OCI-LY7 (cell line): Measurements from ENCODE around the gene RECK. TPM values are rescaled to one million over a fixed set of nuclear protein-coding genes. Genes with fewer than 3 reads are reported as not detected.

Source experiments
- BruUV-seq: library from RNA; stranded (reverse); fragments of 400-500 nt; replicated peaks from 2 replicates; lab custom pipeline; 2021; lab: Mats Ljungman, UMichigan
- CTCF ChIA-PET: fragments of 300-600 bp; sonication (Branson Sonifier 250); formaldehyde crosslinking; loops from one replicate; lab custom pipeline; 2022; ENCODE audit warnings: antibody characterized with exemption; ENCODE audit not compliant: unreplicated experiment; lab: Charles Lee
- POLR2A ChIA-PET: fragments of 300-600 bp; sonication (Branson Sonifier 250); formaldehyde crosslinking; loops from one replicate; lab custom pipeline; 2022; ENCODE audit warnings: antibody characterized with exemption; lab: Charles Lee
- DNase-seq: peaks from one replicate; pipeline ENCODE4 v3.0.0-alpha.2; 2015; ENCODE audit warnings: low spot score
- H2AFZ ChIP-seq: fragments of 200-600 bp; sonication (generic), shearing (Covaris generic); 2 replicates; pipeline ENCODE4 v1.6.1; 2014; ENCODE audit warnings: mild to moderate bottlenecking, antibody characterized with exemption, low read length, moderate library complexity
- H3K27ac ChIP-seq: fragments of 200-600 bp; sonication (generic); 2 replicates; pipeline ENCODE4 v1.5.1; 2014; ENCODE audit warnings: mixed run types, low read depth, mild to moderate bottlenecking, moderate library complexity, low read length, inconsistent platforms; ENCODE audit not compliant: poor library complexity, severe bottlenecking
- H3K36me3 ChIP-seq: fragments of 200-600 bp; sonication (generic); 2 replicates; pipeline ENCODE4 v1.6.1; 2014; ENCODE audit warnings: mild to moderate bottlenecking, antibody characterized with exemption, low read length, moderate library complexity, mixed read lengths; ENCODE audit not compliant: insufficient read depth
- H3K4me1 ChIP-seq: fragments of 200-600 bp; sonication (generic); 2 replicates; pipeline ENCODE4 v1.5.1; 2014; ENCODE audit warnings: mild to moderate bottlenecking, low read length; ENCODE audit not compliant: insufficient read depth, poor library complexity, severe bottlenecking
- H3K4me2 ChIP-seq: fragments of 200-600 bp; sonication (generic); 2 replicates; pipeline ENCODE4 v1.6.1; 2014; ENCODE audit warnings: mild to moderate bottlenecking, low read length
- H3K4me3 ChIP-seq: fragments of 200-600 bp; sonication (generic); 2 replicates; pipeline ENCODE4 v1.5.1; 2014; ENCODE audit warnings: mild to moderate bottlenecking, low read depth, low read length; ENCODE audit not compliant: poor library complexity, severe bottlenecking
- H3K79me2 ChIP-seq: fragments of 200-600 bp; sonication (generic); 2 replicates; pipeline ENCODE4 v1.6.1; 2016; ENCODE audit warnings: low read depth, mild to moderate bottlenecking, low read length, moderate library complexity, mixed read lengths; ENCODE audit not compliant: insufficient read depth
- H3K9me2 ChIP-seq: fragments of 200-600 bp; sonication (generic); 2 replicates; pipeline ENCODE4 v1.6.1; 2016; ENCODE audit warnings: mild to moderate bottlenecking, low read length, mixed read lengths; ENCODE audit not compliant: insufficient read depth
- H3K9me3 ChIP-seq: fragments of 200-600 bp; sonication (generic); 2 replicates; pipeline ENCODE4 v1.6.1; 2014; ENCODE audit warnings: mild to moderate bottlenecking, mixed run types, low read length, mixed read lengths
- H4K20me1 ChIP-seq: fragments of 200-600 bp; sonication (generic); 2 replicates; pipeline ENCODE4 v1.6.1; 2014; ENCODE audit warnings: mild to moderate bottlenecking, antibody characterized with exemption, low read length, moderate library complexity, mixed read lengths; ENCODE audit not compliant: insufficient read depth
- CTCF ChIP-seq: fragments of 200-600 bp; sonication (generic); conservative IDR thresholded peaks from 2 replicates; pipeline ENCODE4 v1.5.1; 2014; ENCODE audit warnings: mild to moderate bottlenecking, antibody characterized with exemption, low read length, moderate library complexity, mixed read lengths
- EZH2phosphoT487 ChIP-seq: fragments of 200-600 bp; sonication (generic); IDR thresholded peaks from 2 replicates; pipeline ENCODE4 v1.6.1; 2018; ENCODE audit warnings: low read depth, borderline replicate concordance, mild to moderate bottlenecking, mixed run types, antibody characterized with exemption, low read length, moderate library complexity, mixed read lengths
- intact Hi-C: fragments of 100-400 bp; cut with micrococcal nuclease; formaldehyde crosslinking; loops from one replicate; pipeline ENCODE4 v1.10.0; 2022; ENCODE audit not compliant: unreplicated experiment
- total RNA-seq, 2 experiments: library from RNA; depleted of rRNA in 1 of 2; stranded (reverse); fragments of >200 nt in 1 of 2; shearing (Covaris generic) in 1 of 2; gene quantifications; 2 replicates each; pipeline ENCODE4 v1.2.3, GENCODE V29; 2014 to 2022

Gene RECK
- total RNA-seq, 2 experiments from 2014 or later = 3.0 to 6.5 TPM

- Histone ChIP-seq H3K9me2 (no peaks in the 10 kb centered on the region), H4K20me1 (no peaks in the 10 kb centered on the region), H3K9me3 (no peaks in the 10 kb centered on the region), H2AFZ (no peak overlapping the region), H3K27ac (no peak overlapping the region), H3K4me1 (peaks cover 10% of the 10 kb centered on the region), H3K4me3 (no peak overlapping the region), H3K79me2 (no peaks in the 10 kb centered on the region), H3K36me3 (no peaks in the 10 kb centered on the region), H3K4me2 (no peak overlapping the region)
- intact Hi-C loops = loop anchor here (5.0 kb wide), 1 partner anchor 50 kb away; the partner anchor contains the start of gene OR2S2
- POLR2A ChIA-PET = interaction anchor here (0.5 to 2.1 kb wide), 4 partner anchors 12 to 170 kb away, joined by 4 to 10 read pairs (median 6); no protein-coding TSS in a partner anchor
- DNase-seq = peak; percentile 34
- no TSS peak for BruUV-seq
- no peak for TF ChIP-seq EZH2phosphoT487
- no peak for TF ChIP-seq CTCF
- CTCF ChIA-PET = interaction anchor here (0.6 to 1.3 kb wide), 4 partner anchors 15 to 95 kb away, joined by 3 read pairs; no protein-coding TSS in a partner anchor
Measured at GRCh38 chr9:36007316-36007708, 29.4 kb upstream of the RECK start.

GRCh38 chr9:36007852-36008251, 28.9 kb upstream of the RECK start:
- POLR2A ChIA-PET = interaction anchor here (0.6 to 2.1 kb wide), 4 partner anchors 12 to 31 kb away, joined by 3 to 10 read pairs (median 6); no protein-coding TSS in a partner anchor
- TF ChIP-seq EZH2phosphoT487 = no peak
- no peak for TF ChIP-seq CTCF
- Histone ChIP-seq H3K79me2 (no peaks in the 10 kb centered on the region), H3K36me3 (no peaks in the 10 kb centered on the region), H3K9me3 (no peaks in the 10 kb centered on the region), H4K20me1 (no peaks in the 10 kb centered on the region), H3K4me1 (peaks cover 10% of the 10 kb centered on the region), H3K27ac (no peak overlapping the region), H3K9me2 (no peaks in the 10 kb centered on the region), H2AFZ (no peak overlapping the region), H3K4me3 (no peak overlapping the region), H3K4me2 (no peak overlapping the region)
- no peak for DNase-seq
- BruUV-seq = no TSS peak
- CTCF ChIA-PET = interaction anchor here (0.7 kb wide), 1 partner anchor 15 kb away, joined by 3 read pairs; no protein-coding TSS in a partner anchor
- intact Hi-C loops = loop anchor here (2.0 to 5.0 kb wide), 2 partner anchors 15 to 51 kb away; partner anchors contain the start of gene OR2S2

GRCh38 chr9:36008774-36009300, 27.9 kb upstream of the RECK start:
- Histone ChIP-seq H3K4me2 (no peak overlapping the region), H4K20me1 (no peaks in the 10 kb centered on the region), H3K9me2 (no peaks in the 10 kb centered on the region), H3K27ac (no peak overlapping the region), H3K4me3 (no peak overlapping the region), H3K36me3 (no peaks in the 10 kb centered on the region), H3K4me1 (peaks cover 10% of the 10 kb centered on the region), H3K79me2 (no peaks in the 10 kb centered on the region), H2AFZ (no peak overlapping the region), H3K9me3 (no peaks in the 10 kb centered on the region)
- no TSS peak for BruUV-seq
- ChIA-PET POLR2A (interaction anchor here (0.6 to 0.8 kb wide), 2 partner anchors 9 to 28 kb away, joined by 3 read pairs; no protein-coding TSS in a partner anchor), CTCF (no interaction called here)
- intact Hi-C loops = loop anchor here (2.0 to 5.0 kb wide), 2 partner anchors 14 to 52 kb away; partner anchors contain the start of gene OR2S2
- TF ChIP-seq EZH2phosphoT487 = no peak
- peak; percentile 100 for TF ChIP-seq CTCF
- DNase-seq = peak; percentile 77
